RWPE1 (cell line): ENCODE results near the gene SND1.

Experiments used
- CTCF ChIA-PET: fragments of 350-600 bp; sonication (Branson Sonifier 250); formaldehyde crosslinking; extraction: SDS; loops from one replicate; lab custom pipeline; 2021; lab: Yijun Ruan, JAX
- POLR2A ChIA-PET: fragments of 400-600 bp; formaldehyde crosslinking; extraction: SDS; loops from one replicate; lab custom pipeline; 2020; ENCODE audit warnings: antibody characterized with exemption; ENCODE audit not compliant: low non-redundant PET; lab: Yijun Ruan, JAX
- DNase-seq: peaks from one replicate; pipeline ENCODE4 v3.0.0; 2012; ENCODE audit warnings: low spot score
- H3K27ac ChIP-seq: fragments of 450-650 bp; 2 replicates; pipeline ENCODE4 v1.5.1; 2017
- CTCF ChIP-seq: fragments of 450-650 bp; conservative IDR thresholded peaks from 2 replicates; pipeline ENCODE4 v1.5.1; 2017; ENCODE audit warnings: low read depth, mild to moderate bottlenecking

SND1 gene

GRCh38 chr7:128005117-128005516 lies 353.1 kb downstream of the SND1 start:
- ChIA-PET POLR2A (no interaction called here), CTCF (no interaction called here)
- no peak for TF ChIP-seq CTCF
- DNase-seq: no peak
- H3K27ac ChIP-seq: no peak overlapping the region

- CTCF ChIA-PET: interaction anchor here (0.6 kb wide), 1 partner anchor 20 kb away, joined by 5 read pairs; no protein-coding TSS in a partner anchor
These were observed 353.8 kb downstream of the SND1 start for GRCh38 chr7:128005759-128006159.

GRCh38 chr7:128006550-128007302 lies 354.7 kb downstream of the SND1 start:
- ChIA-PET POLR2A (no interaction called here), CTCF (interaction anchor here (0.6 kb wide), 1 partner anchor 19 kb away, joined by 5 read pairs; no protein-coding TSS in a partner anchor)
- no peak overlapping the region for H3K27ac ChIP-seq
- TF ChIP-seq CTCF: no peak
- DNase-seq: no peak

More at GRCh38 chr7:128005759-128006159, 353.8 kb downstream of the SND1 start:
- POLR2A ChIA-PET: no interaction called here
- H3K27ac ChIP-seq: no peak overlapping the region
- TF ChIP-seq CTCF: no peak
- no peak for DNase-seq

GRCh38 chr7:128007303-128007680 lies 355.3 kb downstream of the SND1 start:
- no peak for DNase-seq
- ChIA-PET POLR2A (no interaction called here), CTCF (no interaction called here)
- H3K27ac ChIP-seq: no peak overlapping the region
- TF ChIP-seq CTCF: no peak

GRCh38 chr7:128008141-128008540 lies 356.1 kb downstream of the SND1 start:
- ChIA-PET CTCF (no interaction called here), POLR2A (no interaction called here)
- DNase-seq: no peak
- no peak overlapping the region for H3K27ac ChIP-seq
- TF ChIP-seq CTCF: no peak

GRCh38 chr7:128008744-128009143 lies 356.8 kb downstream of the SND1 start:
- CTCF ChIA-PET: no interaction called here
- TF ChIP-seq CTCF: no peak
- no peak overlapping the region for H3K27ac ChIP-seq
- DNase-seq: no peak
- POLR2A ChIA-PET: no interaction called here
